Ovary (tissue), 3 donors: Measurements from ENCODE around the gene ADM.

Experiments
- EP300 ChIP-seq: sonication (generic); formaldehyde crosslinking; IDR thresholded peaks from one replicate; pipeline ENCODE4 v1.6.1; 2017; ENCODE audit warnings: antibody characterized with exemption
- POLR2A ChIP-seq: fragments of 450-650 bp; IDR thresholded peaks from one replicate; pipeline ENCODE4 v1.6.1; 2017; ENCODE audit warnings: antibody characterized with exemption, mild to moderate bottlenecking, moderate library complexity
- TF ChIP-seq, protein P1 (sequence below), 3 donors: fragments of 450-650 bp in 2 of 3; fragments of 200-600 bp in 1 of 3; IDR thresholded peaks; one replicate each; pipeline versions ENCODE4 v1.5.1 to v1.8.0; 2016 to 2022; ENCODE audit warnings: antibody characterized with exemption in 3 of 3, mild to moderate bottlenecking in 1 of 3
- donor health status: DM: no; HTN: no; CAD: no.

DNA sequence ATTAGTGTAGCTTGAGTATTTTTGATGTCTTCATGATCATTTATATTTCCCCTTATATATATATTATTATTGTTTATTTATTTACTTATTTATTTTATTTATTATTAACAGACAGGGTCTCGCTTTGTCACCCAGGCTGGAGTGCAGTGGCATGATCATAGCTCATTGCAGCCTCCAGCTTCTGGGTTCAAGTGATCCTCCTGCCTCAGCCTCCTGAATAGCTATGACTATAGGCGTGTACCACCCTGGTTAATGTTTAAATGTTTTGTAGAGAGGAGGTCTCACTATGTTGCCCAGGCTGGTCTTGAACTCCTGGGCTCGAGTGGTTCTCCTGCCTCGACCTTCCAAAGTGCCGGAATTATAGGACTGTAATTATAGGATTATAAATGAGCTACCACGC is 10.2 kb downstream of the ADM start:
- TF ChIP-seq POLR2A (no peak), EP300 (no peak)
- TF ChIP-seq, protein P1, sequence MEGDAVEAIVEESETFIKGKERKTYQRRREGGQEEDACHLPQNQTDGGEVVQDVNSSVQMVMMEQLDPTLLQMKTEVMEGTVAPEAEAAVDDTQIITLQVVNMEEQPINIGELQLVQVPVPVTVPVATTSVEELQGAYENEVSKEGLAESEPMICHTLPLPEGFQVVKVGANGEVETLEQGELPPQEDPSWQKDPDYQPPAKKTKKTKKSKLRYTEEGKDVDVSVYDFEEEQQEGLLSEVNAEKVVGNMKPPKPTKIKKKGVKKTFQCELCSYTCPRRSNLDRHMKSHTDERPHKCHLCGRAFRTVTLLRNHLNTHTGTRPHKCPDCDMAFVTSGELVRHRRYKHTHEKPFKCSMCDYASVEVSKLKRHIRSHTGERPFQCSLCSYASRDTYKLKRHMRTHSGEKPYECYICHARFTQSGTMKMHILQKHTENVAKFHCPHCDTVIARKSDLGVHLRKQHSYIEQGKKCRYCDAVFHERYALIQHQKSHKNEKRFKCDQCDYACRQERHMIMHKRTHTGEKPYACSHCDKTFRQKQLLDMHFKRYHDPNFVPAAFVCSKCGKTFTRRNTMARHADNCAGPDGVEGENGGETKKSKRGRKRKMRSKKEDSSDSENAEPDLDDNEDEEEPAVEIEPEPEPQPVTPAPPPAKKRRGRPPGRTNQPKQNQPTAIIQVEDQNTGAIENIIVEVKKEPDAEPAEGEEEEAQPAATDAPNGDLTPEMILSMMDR (IDR thresholded peaks at IDR 0.05), result no peak
